Caki2 (cell line): ENCODE data around the gene PLD1. TPM values are rescaled to one million over a fixed set of nuclear protein-coding genes. Genes with fewer than 3 reads are reported as not detected.
"Not testable (repeated sequence)": the region's sequence is repeated elsewhere in the genome, so short reads cannot be mapped to it uniquely, and the experiment has no call there.

Experiments
- DNase-seq: peaks from one replicate; pipeline ENCODE4 v3.0.0-alpha.2; 2015; ENCODE audit warnings: low read depth
- in situ Hi-C: cut with HindIII; loops from 2 replicates; pipeline ENCODE4 v1.10.0; 2016; ENCODE audit warnings: low sequenced_read_pairs, low pct_unique_long_range_greater_than_20kb, mixed read lengths
- total RNA-seq: library from RNA; depleted of rRNA; stranded (reverse); fragments of >200 nt; shearing (Covaris generic); gene quantifications from 2 replicates; pipeline ENCODE4 v1.2.3, GENCODE V29; 2014; ENCODE audit warnings: low replicate concordance; rRNA removed

PLD1 gene
- total RNA-seq, result 6.4 and 12.2 TPM in 2 replicates

- in situ Hi-C loops, result no loop called here
- peak; percentile 97 for DNase-seq
Measured at GRCh38 chr3:171809861-171810628, at the start of gene PLD1. TSS of gene PLD1 (minus strand) at chr3:171810483. CDS start at chr3:171738051, 72,432 bp downstream.

GRCh38 chr3:171858770-171859169 is 48.5 kb upstream of the PLD1 start:
- in situ Hi-C loops, DNase-seq: not testable (repeated sequence)

- in situ Hi-C loops, result no loop called here
- DNase-seq, result peak; percentile 27
Measured at GRCh38 chr3:171854649-171855305, 44.5 kb upstream of the PLD1 start.

- in situ Hi-C loops, result no loop called here
- DNase-seq, result peak; percentile 34
Measured at GRCh38 chr3:171851660-171852058, 41.4 kb upstream of the PLD1 start.

GRCh38 chr3:171850960-171851659 is 40.8 kb upstream of the PLD1 start:
- in situ Hi-C loops, result no loop called here
- DNase-seq, result no peak

- DNase-seq, result no peak
- in situ Hi-C loops, result no loop called here
Measured at GRCh38 chr3:171850320-171850959, 40.2 kb upstream of the PLD1 start.

GRCh38 chr3:171849617-171850319 is 39.5 kb upstream of the PLD1 start:
- DNase-seq, result no peak
- in situ Hi-C loops, result no loop called here

GRCh38 chr3:171847595-171848259 is 37.4 kb upstream of the PLD1 start:
- in situ Hi-C loops, result no loop called here
- DNase-seq, result no peak

GRCh38 chr3:171847133-171847532 is 36.9 kb upstream of the PLD1 start:
- DNase-seq, result no peak
- in situ Hi-C loops, result no loop called here

GRCh38 chr3:171846597-171846996 is 36.3 kb upstream of the PLD1 start:
- in situ Hi-C loops, result no loop called here

GRCh38 chr3:171845481-171846284 is 35.4 kb upstream of the PLD1 start:
- no peak for DNase-seq

More at GRCh38 chr3:171846597-171846996, 36.3 kb upstream of the PLD1 start:
- DNase-seq, result no peak

GRCh38 chr3:171844873-171845272 is 34.6 kb upstream of the PLD1 start:
- in situ Hi-C loops, result no loop called here
- no peak for DNase-seq

More at GRCh38 chr3:171845481-171846284, 35.4 kb upstream of the PLD1 start:
- in situ Hi-C loops, result no loop called here

GRCh38 chr3:171842864-171843518 is 32.7 kb upstream of the PLD1 start, which contains the start of gene TMEM212:
TSS of gene TMEM212 (plus strand) at chr3:171843349. CDS start at chr3:171843384, 35 bp downstream.
- in situ Hi-C loops, result no loop called here
- DNase-seq, result no peak

GRCh38 chr3:171841620-171842000 is 31.3 kb upstream of the PLD1 start:
- DNase-seq, result no peak
- in situ Hi-C loops, result no loop called here

- in situ Hi-C loops, result no loop called here
- DNase-seq, result no peak
Measured at GRCh38 chr3:171840811-171841619, 30.7 kb upstream of the PLD1 start.
